B cell (primary cell): Measurements from ENCODE around the gene PHF12.

Experiments
- EZH2 ChIP-seq: IDR thresholded peaks from 2 replicates; pipeline ENCODE4 v1.6.1; 2012; ENCODE audit warnings: borderline replicate concordance, low read depth, mild to moderate bottlenecking, moderate library complexity, low read length; ENCODE audit not compliant: insufficient read depth, poor library complexity, severe bottlenecking
- TF ChIP-seq, protein P1 (sequence below): fragments of 200-600 bp; IDR thresholded peaks from one replicate; pipeline ENCODE4 v1.8.0; 2022; ENCODE audit warnings: antibody characterized with exemption, mild to moderate bottlenecking

DNA sequence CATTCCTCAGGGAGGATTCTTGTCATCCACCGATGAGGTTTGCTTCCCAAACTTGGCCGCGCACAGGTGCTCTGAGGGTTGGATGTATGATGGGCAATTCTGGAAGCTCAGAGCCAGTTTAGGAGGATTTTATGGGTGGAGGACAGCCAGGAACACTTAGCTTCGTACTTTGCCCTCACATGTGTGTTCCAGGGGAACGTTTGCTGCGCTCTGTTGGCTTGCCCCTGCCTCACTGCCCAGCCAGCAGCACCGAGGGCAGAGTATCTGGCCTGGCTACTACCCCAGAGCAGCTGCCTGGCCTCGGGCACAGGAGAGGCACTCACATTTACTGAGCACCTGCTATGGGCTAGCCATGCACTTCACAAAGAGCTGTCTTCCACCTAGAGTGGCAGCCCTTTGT lies 40.5 kb upstream of the PHF12 start:
- TF ChIP-seq, protein P1, sequence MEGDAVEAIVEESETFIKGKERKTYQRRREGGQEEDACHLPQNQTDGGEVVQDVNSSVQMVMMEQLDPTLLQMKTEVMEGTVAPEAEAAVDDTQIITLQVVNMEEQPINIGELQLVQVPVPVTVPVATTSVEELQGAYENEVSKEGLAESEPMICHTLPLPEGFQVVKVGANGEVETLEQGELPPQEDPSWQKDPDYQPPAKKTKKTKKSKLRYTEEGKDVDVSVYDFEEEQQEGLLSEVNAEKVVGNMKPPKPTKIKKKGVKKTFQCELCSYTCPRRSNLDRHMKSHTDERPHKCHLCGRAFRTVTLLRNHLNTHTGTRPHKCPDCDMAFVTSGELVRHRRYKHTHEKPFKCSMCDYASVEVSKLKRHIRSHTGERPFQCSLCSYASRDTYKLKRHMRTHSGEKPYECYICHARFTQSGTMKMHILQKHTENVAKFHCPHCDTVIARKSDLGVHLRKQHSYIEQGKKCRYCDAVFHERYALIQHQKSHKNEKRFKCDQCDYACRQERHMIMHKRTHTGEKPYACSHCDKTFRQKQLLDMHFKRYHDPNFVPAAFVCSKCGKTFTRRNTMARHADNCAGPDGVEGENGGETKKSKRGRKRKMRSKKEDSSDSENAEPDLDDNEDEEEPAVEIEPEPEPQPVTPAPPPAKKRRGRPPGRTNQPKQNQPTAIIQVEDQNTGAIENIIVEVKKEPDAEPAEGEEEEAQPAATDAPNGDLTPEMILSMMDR = no peak
- no peak for TF ChIP-seq EZH2
